Measurements from ENCODE around the gene CLCA1. TPM values are rescaled to one million over a fixed set of nuclear protein-coding genes. Genes with fewer than 3 reads are reported as not detected.

The CLCA1 gene
- total RNA-seq, 1 experiment from 2014 or later = 0.12 TPM

GRCh38 chr1:86441997-86442396 lies 26.7 kb upstream of the CLCA1 start:
- Histone ChIP-seq H3K9me2 (ENCODE audit: insufficient read depth) (no peaks in the 10 kb centered on the region), H3K9ac (ENCODE audit: low read length) (no peak overlapping the region), H2AFZ (ENCODE audit: low read depth, low read length, poor library complexity, severe bottlenecking) (no peak overlapping the region), H3K27me3 (ENCODE audit: insufficient read depth, low read length) (no peaks in the 10 kb centered on the region), H4K20me1 (ENCODE audit: insufficient read depth) (no peaks in the 10 kb centered on the region), H3K9me3 (ENCODE audit: control insufficient read depth in 1 of 2, insufficient read depth in 1 of 2, low read depth in 1 of 2, low read length in 2 of 2) (no peaks in the 10 kb centered on the region), H3K79me2 (ENCODE audit: insufficient read depth, low read length) (no peaks in the 10 kb centered on the region), H3K4me2 (ENCODE audit: low read length) (no peak overlapping the region), H3K4me1 (ENCODE audit: control insufficient read depth in 1 of 2, insufficient read depth in 2 of 2, low read length in 2 of 2) (no peaks in the 10 kb centered on the region), H3K27ac (ENCODE audit: low read depth, low read length) (no peak overlapping the region), H3K36me3 (ENCODE audit: control insufficient read depth in 1 of 2, insufficient read depth in 2 of 2, low read length in 2 of 2) (no peaks in the 10 kb centered on the region), H3K4me3 (replicated peaks in 1 of 2; ENCODE audit: low read depth in 1 of 2, low read length in 2 of 2) (no peak overlapping the region)
- ATAC-seq (no peak), DNase-seq (ENCODE audit: low read depth, low spot score) (no peak)
- ChIA-PET CTCF (no interaction called here), RAD21 (ENCODE audit: low non-redundant PET in 1 of 2, low total read pairs in 2 of 2, uncharacterized antibody in 2 of 2, unreplicated experiment in 2 of 2) (no interaction called here), POLR2A (no interaction called here)
- BruUV-seq (replicated peaks) = no TSS peak
- intact Hi-C loops (cut with micrococcal nuclease) = no loop called here
- no peak for TF ChIP-seq ELF1 (IDR thresholded peaks at IDR 0.05; ENCODE audit: borderline replicate concordance, low read depth)
- TF ChIP-seq SRF (IDR thresholded peaks at IDR 0.05; ENCODE audit: low read depth) = no peak
- no peak for TF ChIP-seq MAX (IDR thresholded peaks at IDR 0.05)
- no peak for TF ChIP-seq ZNF274 (IDR thresholded peaks at IDR 0.05; ENCODE audit: low read depth, low read length)
- TF ChIP-seq YY1 (IDR thresholded peaks at IDR 0.05; ENCODE audit: extremely low read depth, insufficient replicate concordance, low read depth, low read length) = no peak
- TF ChIP-seq EZH2phosphoT487 (IDR thresholded peaks at IDR 0.05; ENCODE audit: borderline replicate concordance) = no peak
- no peak for TF ChIP-seq FOSL1 (IDR thresholded peaks at IDR 0.05; ENCODE audit: low read depth)
- no peak for TF ChIP-seq POLR2A (IDR thresholded peaks at IDR 0.05; ENCODE audit: borderline replicate concordance, extremely low read depth, insufficient read depth, insufficient read length)
- no peak for TF ChIP-seq CEBPB (IDR thresholded peaks at IDR 0.05; ENCODE audit: low read depth)
- no peak for TF ChIP-seq EZH2 (IDR thresholded peaks at IDR 0.05)
- no peak for TF ChIP-seq ATF3 (IDR thresholded peaks at IDR 0.05)
- no peak for TF ChIP-seq SP1 (IDR thresholded peaks at IDR 0.05; ENCODE audit: low read depth)

GRCh38 chr1:86445919-86446318 lies 22.8 kb upstream of the CLCA1 start:
- ChIA-PET CTCF (no interaction called here), RAD21 (ENCODE audit: low non-redundant PET in 1 of 2, low total read pairs in 2 of 2, uncharacterized antibody in 2 of 2, unreplicated experiment in 2 of 2) (no interaction called here), POLR2A (no interaction called here)
- Histone ChIP-seq H3K4me2 (ENCODE audit: low read length) (no peak overlapping the region), H3K36me3 (ENCODE audit: control insufficient read depth in 1 of 2, insufficient read depth in 2 of 2, low read length in 2 of 2) (no peaks in the 10 kb centered on the region), H3K79me2 (ENCODE audit: insufficient read depth, low read length) (no peaks in the 10 kb centered on the region), H3K27ac (ENCODE audit: low read depth, low read length) (no peak overlapping the region), H3K4me1 (ENCODE audit: control insufficient read depth in 1 of 2, insufficient read depth in 2 of 2, low read length in 2 of 2) (no peaks in the 10 kb centered on the region), H2AFZ (ENCODE audit: low read depth, low read length, poor library complexity, severe bottlenecking) (no peak overlapping the region), H3K9me3 (ENCODE audit: control insufficient read depth in 1 of 2, insufficient read depth in 1 of 2, low read depth in 1 of 2, low read length in 2 of 2) (no peaks in the 10 kb centered on the region), H3K9ac (ENCODE audit: low read length) (no peak overlapping the region), H3K27me3 (ENCODE audit: insufficient read depth, low read length) (no peaks in the 10 kb centered on the region), H3K9me2 (ENCODE audit: insufficient read depth) (no peaks in the 10 kb centered on the region), H3K4me3 (replicated peaks in 1 of 2; ENCODE audit: low read depth in 1 of 2, low read length in 2 of 2) (no peak overlapping the region), H4K20me1 (ENCODE audit: insufficient read depth) (no peaks in the 10 kb centered on the region)
- ATAC-seq (no peak), DNase-seq (ENCODE audit: low read depth, low spot score) (no peak)
- intact Hi-C loops (cut with micrococcal nuclease) = no loop called here
- TF ChIP-seq POLR2A (IDR thresholded peaks at IDR 0.05; ENCODE audit: borderline replicate concordance, extremely low read depth, insufficient read depth, insufficient read length) (no peak), EZH2 (IDR thresholded peaks at IDR 0.05) (no peak), EZH2phosphoT487 (IDR thresholded peaks at IDR 0.05; ENCODE audit: borderline replicate concordance) (no peak), CEBPB (IDR thresholded peaks at IDR 0.05; ENCODE audit: low read depth) (no peak), POLR2AphosphoS5 (IDR thresholded peaks at IDR 0.05; ENCODE audit: low read depth, low read length) (no peak), SRF (IDR thresholded peaks at IDR 0.05; ENCODE audit: low read depth) (no peak), ATF3 (IDR thresholded peaks at IDR 0.05) (no peak), CTCF (IDR thresholded peaks at IDR 0.05 in 2 of 3, conservative IDR thresholded peaks at IDR 0.05 in 1 of 3; ENCODE audit: borderline replicate concordance in 1 of 3, insufficient read depth in 1 of 3, low read depth in 2 of 3, low read length in 2 of 3) (no peak), RAD21 (IDR thresholded peaks at IDR 0.05; ENCODE audit: low read depth) (no peak), FOSL1 (IDR thresholded peaks at IDR 0.05; ENCODE audit: low read depth) (no peak), SP1 (IDR thresholded peaks at IDR 0.05; ENCODE audit: low read depth) (no peak), CBX3 (IDR thresholded peaks at IDR 0.05; ENCODE audit: low read depth) (no peak)
- no TSS peak for BruUV-seq (replicated peaks)
